ENCODE data around the gene C2orf92.

DNA sequence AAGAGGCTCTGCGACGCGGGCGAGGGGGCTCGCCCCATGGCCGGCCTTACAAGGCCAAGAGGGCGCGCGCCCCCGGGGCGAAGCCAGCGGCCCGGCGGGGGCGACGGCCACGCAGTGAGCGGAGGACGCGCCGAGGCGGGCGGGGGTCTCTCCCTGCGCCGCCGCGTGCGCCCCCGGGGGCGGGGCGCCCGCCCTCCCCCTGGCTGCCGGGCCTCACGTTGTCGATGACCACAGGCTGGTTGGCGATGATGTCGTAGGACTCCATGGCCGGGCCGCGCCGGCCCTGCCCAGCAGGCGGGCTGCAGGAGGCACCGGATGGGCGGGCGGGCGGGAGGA lies 5.9 kb upstream of the C2orf92 start:
- TF ChIP-seq, protein P1, sequence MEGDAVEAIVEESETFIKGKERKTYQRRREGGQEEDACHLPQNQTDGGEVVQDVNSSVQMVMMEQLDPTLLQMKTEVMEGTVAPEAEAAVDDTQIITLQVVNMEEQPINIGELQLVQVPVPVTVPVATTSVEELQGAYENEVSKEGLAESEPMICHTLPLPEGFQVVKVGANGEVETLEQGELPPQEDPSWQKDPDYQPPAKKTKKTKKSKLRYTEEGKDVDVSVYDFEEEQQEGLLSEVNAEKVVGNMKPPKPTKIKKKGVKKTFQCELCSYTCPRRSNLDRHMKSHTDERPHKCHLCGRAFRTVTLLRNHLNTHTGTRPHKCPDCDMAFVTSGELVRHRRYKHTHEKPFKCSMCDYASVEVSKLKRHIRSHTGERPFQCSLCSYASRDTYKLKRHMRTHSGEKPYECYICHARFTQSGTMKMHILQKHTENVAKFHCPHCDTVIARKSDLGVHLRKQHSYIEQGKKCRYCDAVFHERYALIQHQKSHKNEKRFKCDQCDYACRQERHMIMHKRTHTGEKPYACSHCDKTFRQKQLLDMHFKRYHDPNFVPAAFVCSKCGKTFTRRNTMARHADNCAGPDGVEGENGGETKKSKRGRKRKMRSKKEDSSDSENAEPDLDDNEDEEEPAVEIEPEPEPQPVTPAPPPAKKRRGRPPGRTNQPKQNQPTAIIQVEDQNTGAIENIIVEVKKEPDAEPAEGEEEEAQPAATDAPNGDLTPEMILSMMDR (IDR thresholded peaks at IDR 0.05; ENCODE audit: borderline replicate concordance, extremely low read depth, low read length, poor library complexity, severe bottlenecking), result no peak
- TF ChIP-seq EZH2 (IDR thresholded peaks at IDR 0.05; ENCODE audit: borderline replicate concordance, low read depth, low read length, severe bottlenecking), result no peak

All from DND-41 (cell line).